Globus pallidus (tissue), 1 donor: ENCODE results near the gene SEZ6.

Source experiments
- DNase-seq: peaks from one replicate; pipeline ENCODE4 v3.0.0-alpha.2; 2015; ENCODE audit warnings: low spot score

SEZ6 gene

GRCh38 chr17:29037739-29038084, 31.9 kb upstream of the SEZ6 start:
- no peak for DNase-seq

GRCh38 chr17:29036584-29036983, 30.8 kb upstream of the SEZ6 start:
- DNase-seq, result no peak

- no peak for DNase-seq
These were observed 28.7 kb upstream of the SEZ6 start for GRCh38 chr17:29034510-29034909.

- DNase-seq, result no peak
These were observed 27.0 kb upstream of the SEZ6 start for GRCh38 chr17:29032857-29033197.

- no peak for DNase-seq
These were observed 26.4 kb upstream of the SEZ6 start for GRCh38 chr17:29032013-29032856.

GRCh38 chr17:29031488-29031887, 25.7 kb upstream of the SEZ6 start:
- DNase-seq, result no peak

GRCh38 chr17:29024316-29024952, 18.6 kb upstream of the SEZ6 start:
- no peak for DNase-seq

- no peak for DNase-seq
These were observed 16.2 kb upstream of the SEZ6 start for GRCh38 chr17:29022074-29022473.

GRCh38 chr17:29021226-29021625, 15.4 kb upstream of the SEZ6 start:
- DNase-seq, result no peak

- no peak for DNase-seq
These were observed 14.7 kb upstream of the SEZ6 start for GRCh38 chr17:29020576-29020975.

- no peak for DNase-seq
These were observed 13.8 kb upstream of the SEZ6 start for GRCh38 chr17:29019475-29020181.

GRCh38 chr17:29018788-29019474, 13.1 kb upstream of the SEZ6 start:
- no peak for DNase-seq

GRCh38 chr17:29016345-29017210, 10.7 kb upstream of the SEZ6 start:
- no peak for DNase-seq

- no peak for DNase-seq
These were observed 8.9 kb upstream of the SEZ6 start for GRCh38 chr17:29014716-29015115.

- no peak for DNase-seq
These were observed 6.7 kb upstream of the SEZ6 start for GRCh38 chr17:29012535-29012934.

GRCh38 chr17:29010586-29010985, 4.8 kb upstream of the SEZ6 start:
- no peak for DNase-seq

GRCh38 chr17:29010129-29010528, 4.3 kb upstream of the SEZ6 start:
- no peak for DNase-seq

- no peak for DNase-seq
These were observed 2.8 kb upstream of the SEZ6 start for GRCh38 chr17:29008591-29008990.

GRCh38 chr17:29007860-29008455, 2.1 kb upstream of the SEZ6 start:
- no peak for DNase-seq

GRCh38 chr17:29007456-29007855, 1.6 kb upstream of the SEZ6 start:
- no peak for DNase-seq

- peak; percentile 42 for DNase-seq
These were observed 1.6 kb downstream of the SEZ6 start for GRCh38 chr17:29004081-29004692.
